Naive B cell (primary cell): ENCODE results near the gene CIRBP. TPM values are rescaled to one million over a fixed set of nuclear protein-coding genes. Genes with fewer than 3 reads are reported as not detected.
"Not testable (repeated sequence)": the region's sequence is repeated elsewhere in the genome, so short reads cannot be mapped to it uniquely, and the experiment has no call there.

Experiments
- ATAC-seq, 2 donors: fragments of 150-1000 bp; cut with Tn5 transposase; 2 replicates each; pipeline ENCODE4 v1.10.0; 2021; ENCODE audit warnings: low read depth in 2 of 2, mild to moderate bottlenecking in 2 of 2, moderate library complexity in 2 of 2
- DNase-seq: peaks from one replicate; pipeline ENCODE4 v3.0.0; 2022
- H3K27ac Mint-ChIP-seq, 6 donors: one replicate each; pipeline ENCODE4 v1.8.0; 2020 to 2022; ENCODE audit warnings: mild to moderate bottlenecking in 6 of 6, mixed read lengths in 6 of 6, moderate library complexity in 5 of 6, inconsistent platforms in 2 of 6
- H3K27me3 Mint-ChIP-seq, 3 donors: one replicate each; pipeline ENCODE4 v1.8.0; 2021 to 2022; ENCODE audit warnings: mixed read lengths in 3 of 3, mild to moderate bottlenecking in 1 of 3
- H3K36me3 Mint-ChIP-seq, 2 donors: one replicate each; pipeline ENCODE4 v1.8.0; 2020 to 2022; ENCODE audit warnings: mixed read lengths in 2 of 2, inconsistent platforms in 1 of 2, mild to moderate bottlenecking in 1 of 2
- H3K4me1 Mint-ChIP-seq, 3 donors: one replicate each; pipeline ENCODE4 v1.8.0; 2020 to 2022; ENCODE audit warnings: mixed read lengths in 3 of 3, inconsistent platforms in 1 of 3, mild to moderate bottlenecking in 1 of 3, moderate library complexity in 1 of 3
- H3K4me3 Mint-ChIP-seq, 8 donors: one replicate each; pipeline ENCODE4 v1.8.0; 2020 to 2022; ENCODE audit warnings: mild to moderate bottlenecking in 8 of 8, mixed read lengths in 8 of 8, moderate library complexity in 8 of 8, inconsistent platforms in 2 of 8
- H3K9me3 Mint-ChIP-seq, 7 donors: one replicate each; pipeline ENCODE4 v1.8.0; 2020 to 2022; ENCODE audit warnings: mixed read lengths in 7 of 7, mild to moderate bottlenecking in 5 of 7, inconsistent platforms in 2 of 7, moderate library complexity in 1 of 7
- polyA plus RNA-seq, 6 donors: library from polyadenylated mRNA; unstranded; fragments of 300-500 nt; fragmentation: Illumina TruSeq; gene quantifications; one replicate each; pipeline ENCODE4 v1.2.3, GENCODE V29; 2021; ENCODE audit warnings: low read depth in 6 of 6

Gene CIRBP
- polyA plus RNA-seq, 6 donors from 2014 or later = 253 to 449 (median 334) TPM

DNA sequence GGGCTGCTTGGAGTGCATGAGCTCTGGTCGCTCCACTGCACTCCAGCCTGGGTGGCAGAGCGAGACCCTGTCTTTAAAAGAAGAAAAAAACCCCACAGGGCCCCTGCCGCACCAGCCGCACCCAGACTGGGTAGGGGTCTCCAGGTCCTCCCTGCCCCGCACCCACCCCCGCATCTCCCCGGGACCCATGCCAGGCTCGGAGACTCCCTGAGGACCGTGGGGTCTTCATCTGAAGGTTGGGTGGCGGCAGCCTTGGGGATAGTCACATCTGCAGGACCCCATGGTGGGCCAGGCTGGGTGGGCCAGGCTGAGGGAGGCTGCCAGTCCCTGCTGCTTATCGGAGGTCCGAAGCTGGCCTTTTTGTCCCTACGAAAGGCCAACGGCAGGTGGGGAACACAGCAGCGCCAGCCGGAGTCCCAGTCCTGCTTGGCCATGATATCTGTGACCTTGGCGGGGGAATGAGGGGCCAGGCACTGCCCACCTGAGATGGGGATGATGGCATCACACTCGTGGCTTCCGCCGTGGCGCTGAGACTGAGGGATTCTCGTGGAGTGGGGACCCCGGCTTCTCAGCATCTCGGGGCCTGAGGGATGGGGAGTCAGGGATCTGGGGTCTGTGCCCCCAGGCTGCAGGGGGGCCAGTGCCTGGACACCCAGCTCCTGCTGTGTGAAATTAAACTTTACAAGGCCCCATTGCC lies 27.6 kb downstream of the CIRBP start:
- Mint-ChIP-seq H3K4me3 (peak overlapping the region in 1 of 8 donors; percentile 30), H3K9me3 (no peaks in the 10 kb centered on the region), H3K36me3 (no peaks in the 10 kb centered on the region), H3K27me3 (peaks cover 0 to 35% (median 18%) of the 10 kb centered on the region in 3 donors), H3K27ac (peak overlapping the region in 1 of 6 donors; percentile 7), H3K4me1 (peaks cover 0 to 7% (median 6%) of the 10 kb centered on the region in 3 donors)
- no peak for DNase-seq
- no peak for ATAC-seq

GRCh38 chr19:1298235-1298634 lies 29.1 kb downstream of the CIRBP start:
- DNase-seq = no peak
- H3K4me1 Mint-ChIP-seq = peaks cover 4% of the 10 kb centered on the region in 3 donors
- no peaks in the 10 kb centered on the region for H3K36me3 Mint-ChIP-seq
- no peaks in the 10 kb centered on the region for H3K9me3 Mint-ChIP-seq
- no peak overlapping the region for H3K4me3 Mint-ChIP-seq
- H3K27me3 Mint-ChIP-seq = peaks cover 0 to 24% (median 7%) of the 10 kb centered on the region in 3 donors
- no peak overlapping the region for H3K27ac Mint-ChIP-seq
- no peak for ATAC-seq

DNA sequence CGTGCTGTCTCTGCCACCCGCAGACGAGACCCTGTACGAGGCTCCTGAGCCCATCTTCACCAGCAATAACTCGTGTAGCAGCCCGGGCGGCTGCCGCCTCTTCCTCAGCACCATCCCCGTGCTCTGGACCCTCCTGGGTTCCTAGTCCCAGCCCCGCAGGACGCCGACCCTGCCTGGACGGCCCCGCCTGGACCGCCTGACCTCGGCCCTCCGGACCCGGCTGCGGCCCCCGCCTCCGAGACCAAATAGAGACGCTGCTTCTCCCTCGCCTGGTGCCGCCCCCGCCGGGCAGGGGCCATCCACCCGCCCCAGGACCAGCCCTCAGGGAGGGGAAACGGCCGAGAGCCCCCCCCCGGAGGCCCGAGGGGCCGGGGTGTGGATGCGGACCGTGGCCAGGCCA lies 30.7 kb downstream of the CIRBP start:
- Mint-ChIP-seq H3K27ac (no peak overlapping the region), H3K27me3 (peaks cover 0 to 14% (median 1%) of the 10 kb centered on the region in 3 donors), H3K4me1 (peaks cover 6 to 13% (median 9%) of the 10 kb centered on the region in 3 donors), H3K4me3 (no peak overlapping the region), H3K36me3 (no peaks in the 10 kb centered on the region), H3K9me3 (no peaks in the 10 kb centered on the region)
- ATAC-seq (no peak), DNase-seq (no peak)

DNA sequence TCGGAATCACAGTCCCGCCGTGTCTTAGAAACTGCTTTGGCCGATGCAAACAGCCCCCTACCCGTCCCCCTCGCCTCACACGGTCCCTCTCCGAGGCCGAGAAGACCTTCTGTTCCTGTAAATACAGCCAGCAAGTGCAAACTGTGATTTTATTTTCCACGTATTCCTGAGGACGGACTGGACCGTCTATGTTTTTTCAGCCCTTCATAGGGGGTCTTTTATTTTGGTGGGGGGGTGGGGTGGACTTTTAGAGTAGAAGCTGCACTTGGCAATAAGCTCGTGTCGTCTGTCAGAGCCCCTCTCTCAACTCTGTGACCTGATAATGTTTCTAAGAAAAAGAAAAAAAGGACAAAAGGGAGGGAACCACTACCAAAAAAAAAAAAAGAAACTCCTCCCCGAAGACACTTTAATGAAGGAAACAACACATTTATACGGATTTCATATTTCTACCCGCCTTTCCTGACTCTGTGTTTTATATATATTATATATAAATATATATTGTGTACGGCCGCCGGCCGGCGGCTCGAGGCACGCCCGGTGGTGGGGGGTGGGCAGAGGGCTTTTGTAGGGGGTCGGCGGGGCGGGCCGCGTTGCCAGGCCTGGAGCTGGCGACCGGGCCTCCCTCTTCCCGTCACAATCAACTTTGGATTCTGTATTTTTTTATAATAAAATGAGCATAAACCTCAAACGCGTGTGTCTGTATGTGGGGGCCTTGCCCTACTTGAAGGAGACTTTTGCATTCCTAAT lies 31.8 kb downstream of the CIRBP start:
- Mint-ChIP-seq H3K4me3 (no peak overlapping the region), H3K4me1 (peaks cover 6 to 13% (median 9%) of the 10 kb centered on the region in 3 donors), H3K36me3 (no peaks in the 10 kb centered on the region), H3K27me3 (peaks cover 0 to 12% (median 0%) of the 10 kb centered on the region in 3 donors), H3K9me3 (no peaks in the 10 kb centered on the region), H3K27ac (no peak overlapping the region)
- ATAC-seq = no peak
- DNase-seq = no peak

DNA sequence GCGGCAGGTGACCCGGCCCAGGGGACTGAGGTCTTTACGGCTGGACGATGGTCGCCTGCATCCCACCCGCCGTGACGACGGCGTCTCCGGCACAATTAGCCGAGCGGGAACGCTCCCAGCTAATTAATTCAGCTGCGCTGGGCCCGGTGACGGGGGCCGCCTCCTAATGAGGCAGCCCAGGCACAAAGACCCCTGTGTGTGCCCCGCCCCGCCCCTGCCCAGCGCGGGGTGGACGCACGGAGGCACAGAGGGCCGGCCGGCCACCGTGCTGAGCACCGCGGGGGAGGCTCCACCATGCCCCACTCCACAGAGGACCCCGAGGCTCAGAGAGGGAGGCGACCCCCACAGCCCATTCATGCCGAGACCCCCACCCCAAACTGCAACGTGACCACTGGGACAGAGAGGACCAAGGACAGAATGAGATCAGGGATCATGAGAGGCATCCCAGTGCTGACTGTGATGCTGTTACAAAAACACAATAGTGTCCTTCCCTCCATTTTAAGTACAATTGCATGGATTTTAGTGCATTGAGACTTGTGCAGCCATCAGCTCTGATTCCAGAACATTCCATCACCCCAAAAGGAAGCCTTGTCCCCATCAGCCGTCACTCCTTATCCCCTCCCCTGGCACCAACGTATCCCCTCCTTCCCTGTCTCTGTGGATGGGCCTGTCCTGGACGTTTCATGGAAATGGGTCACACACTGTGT lies 33.6 kb downstream of the CIRBP start:
- DNase-seq (no peak), ATAC-seq (no peak)
- Mint-ChIP-seq H3K36me3 (no peaks in the 10 kb centered on the region), H3K27ac (no peak overlapping the region), H3K4me3 (no peak overlapping the region), H3K27me3 (peaks cover 0 to 8% (median 0%) of the 10 kb centered on the region in 3 donors), H3K9me3 (no peaks in the 10 kb centered on the region), H3K4me1 (peaks cover 6 to 13% (median 9%) of the 10 kb centered on the region in 3 donors)

GRCh38 chr19:1304197-1304924 lies 35.2 kb downstream of the CIRBP start:
- H3K4me3 Mint-ChIP-seq = peak overlapping the region in 1 of 8 donors; percentile 29
- H3K36me3 Mint-ChIP-seq = no peaks in the 10 kb centered on the region
- DNase-seq (no peak), ATAC-seq (no peak)
- no peak overlapping the region for H3K27ac Mint-ChIP-seq
- peaks cover 6 to 13% (median 9%) of the 10 kb centered on the region in 3 donors for H3K4me1 Mint-ChIP-seq
- H3K9me3 Mint-ChIP-seq = no peaks in the 10 kb centered on the region
- H3K27me3 Mint-ChIP-seq = no peaks in the 10 kb centered on the region

DNA sequence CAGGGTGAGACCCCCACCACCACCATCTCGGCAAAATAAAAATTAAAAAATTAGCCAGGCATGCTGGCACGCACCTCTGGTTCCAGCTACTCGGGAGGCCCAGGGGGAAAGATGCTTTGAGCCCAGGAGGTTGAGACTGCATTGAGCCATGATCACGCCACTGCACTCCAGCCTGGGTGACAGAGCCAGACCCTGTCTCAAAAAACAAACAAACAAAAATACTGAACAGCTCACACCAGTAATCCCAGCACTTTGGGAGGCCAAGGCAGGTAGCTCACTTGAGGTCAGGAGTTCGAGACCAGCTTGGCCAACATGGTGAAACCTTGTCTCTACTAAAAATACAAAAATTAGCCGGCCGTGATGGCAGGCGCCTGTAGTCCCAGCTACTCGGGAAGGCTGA lies 36.2 kb downstream of the CIRBP start:
- H3K36me3 Mint-ChIP-seq, H3K27me3 Mint-ChIP-seq, H3K4me3 Mint-ChIP-seq, DNase-seq, ATAC-seq, H3K9me3 Mint-ChIP-seq: not testable (repeated sequence)
- Mint-ChIP-seq H3K4me1 (peaks cover 6 to 13% (median 9%) of the 10 kb centered on the region in 3 donors), H3K27ac (peak overlapping the region in 1 of 6 donors; percentile 49)

- Mint-ChIP-seq H3K4me1 (peaks cover 6 to 13% (median 9%) of the 10 kb centered on the region in 3 donors), H3K4me3 (peak overlapping the region in 1 of 8 donors; percentile 15), H3K27ac (no peak overlapping the region), H3K9me3 (no peaks in the 10 kb centered on the region), H3K27me3 (no peaks in the 10 kb centered on the region), H3K36me3 (no peaks in the 10 kb centered on the region)
- DNase-seq (no peak), ATAC-seq (no peak)
Observed at GRCh38 chr19:1307320-1307719, 38.2 kb downstream of the CIRBP start.

DNA sequence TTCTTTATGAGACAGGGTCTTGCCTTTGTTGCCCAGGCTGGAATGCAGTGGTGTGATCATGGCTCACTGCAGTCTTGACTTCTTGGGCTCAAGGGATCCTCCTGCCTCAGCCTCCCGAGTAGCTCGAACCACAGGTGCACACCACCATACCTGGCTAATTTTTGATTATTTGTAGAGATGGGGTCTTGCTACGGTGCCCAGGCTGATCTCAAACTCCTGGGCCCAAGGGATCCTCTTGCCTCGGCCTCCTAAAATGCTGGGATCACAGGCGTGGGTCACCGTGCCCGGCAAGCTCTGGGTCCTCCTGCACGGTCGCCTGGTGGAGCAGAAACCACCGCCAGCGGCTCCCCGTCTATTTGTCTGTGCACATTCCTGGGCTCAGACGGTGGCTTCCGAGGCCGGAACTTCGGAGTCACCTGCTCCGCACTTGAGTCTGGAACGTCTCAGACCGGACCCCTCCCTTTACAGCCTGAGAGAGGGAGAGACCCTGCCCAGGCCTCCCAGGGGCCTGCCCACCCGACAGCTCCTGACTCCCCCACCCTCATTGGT lies 38.7 kb downstream of the CIRBP start:
- Mint-ChIP-seq H3K4me1 (peaks cover 6 to 13% (median 9%) of the 10 kb centered on the region in 3 donors), H3K9me3 (no peaks in the 10 kb centered on the region), H3K27ac (no peak overlapping the region), H3K4me3 (no peak overlapping the region), H3K27me3 (no peaks in the 10 kb centered on the region), H3K36me3 (no peaks in the 10 kb centered on the region)
- ATAC-seq = no peak
- no peak for DNase-seq

GRCh38 chr19:1308718-1309117 lies 39.6 kb downstream of the CIRBP start:
- DNase-seq = no peak
- no peaks in the 10 kb centered on the region for H3K36me3 Mint-ChIP-seq
- H3K4me3 Mint-ChIP-seq = no peak overlapping the region
- H3K9me3 Mint-ChIP-seq = no peaks in the 10 kb centered on the region
- peaks cover 0 to 7% (median 4%) of the 10 kb centered on the region in 3 donors for H3K4me1 Mint-ChIP-seq
- H3K27me3 Mint-ChIP-seq = peaks cover 0 to 3% (median 2%) of the 10 kb centered on the region in 3 donors
- ATAC-seq = no peak
- no peak overlapping the region for H3K27ac Mint-ChIP-seq

DNA sequence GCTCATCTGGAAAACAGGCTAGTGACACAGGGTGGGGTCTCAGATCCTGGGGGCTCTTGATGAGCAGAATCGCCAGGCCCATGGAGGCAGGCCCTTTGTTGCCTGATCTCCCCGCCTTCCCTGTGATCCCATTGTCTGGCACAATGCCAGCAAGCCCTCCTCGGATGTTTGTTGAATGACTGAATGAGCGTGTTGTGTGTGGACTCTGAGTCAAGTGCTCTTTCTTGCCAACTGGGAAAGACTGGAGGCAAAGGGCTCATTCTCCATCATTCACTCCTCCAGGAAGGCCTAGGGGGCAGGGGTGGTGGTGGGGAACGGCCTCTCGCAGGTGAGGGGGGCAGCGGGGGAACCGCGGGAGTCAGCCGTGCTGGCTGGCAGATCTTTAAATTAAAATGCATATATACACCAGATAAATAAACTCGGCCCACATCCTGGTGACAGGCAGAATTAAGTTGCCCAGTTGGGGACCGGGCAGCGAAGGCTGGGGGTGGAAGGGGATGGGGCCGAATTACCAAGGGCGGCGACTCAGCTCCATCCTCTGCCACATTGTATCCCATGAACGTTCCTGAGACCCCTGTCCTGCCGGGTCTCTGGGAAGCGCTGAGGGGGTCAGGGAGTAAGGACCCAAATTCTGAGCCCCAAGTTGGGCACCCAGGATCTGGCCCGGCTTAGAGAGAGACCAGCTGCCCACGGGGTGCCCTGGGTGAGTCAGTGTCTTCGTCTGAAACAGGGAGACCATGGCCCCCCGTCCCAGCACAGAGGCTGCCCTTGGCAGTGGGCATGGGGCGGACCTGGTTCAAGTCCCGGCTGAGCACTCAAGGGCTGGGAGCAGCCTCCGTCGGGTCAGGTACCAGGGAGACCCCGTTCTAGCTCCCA lies 41.1 kb downstream of the CIRBP start:
- Mint-ChIP-seq H3K9me3 (no peaks in the 10 kb centered on the region), H3K4me3 (no peak overlapping the region), H3K27me3 (peaks cover 0 to 9% (median 4%) of the 10 kb centered on the region in 3 donors), H3K4me1 (no peaks in the 10 kb centered on the region), H3K27ac (no peak overlapping the region), H3K36me3 (no peaks in the 10 kb centered on the region)
- DNase-seq (no peak), ATAC-seq (no peak)

GRCh38 chr19:1310853-1311180 lies 41.7 kb downstream of the CIRBP start:
- Mint-ChIP-seq H3K27me3 (peaks cover 0 to 9% (median 4%) of the 10 kb centered on the region in 3 donors), H3K36me3 (no peaks in the 10 kb centered on the region), H3K9me3 (no peaks in the 10 kb centered on the region), H3K27ac (no peak overlapping the region), H3K4me3 (no peak overlapping the region), H3K4me1 (no peaks in the 10 kb centered on the region)
- DNase-seq = no peak
- no peak for ATAC-seq
